Lower leg skin (tissue), 4 donors: ENCODE data around the gene EVX2. TPM values are rescaled to one million over a fixed set of nuclear protein-coding genes. Genes with fewer than 3 reads are reported as not detected.

Experiments used
- DNase-seq, 2 donors: peaks; one replicate each; pipeline ENCODE4 v3.0.0-alpha.2; 2019; ENCODE audit warnings: low spot score in 2 of 2
- H3K4me3 ChIP-seq: fragments of 200-600 bp; sonication (generic); 2 replicates; pipeline ENCODE4 v1.5.1; 2017; ENCODE audit warnings: mild to moderate bottlenecking, low read depth; ENCODE audit not compliant: poor library complexity, severe bottlenecking
- POLR2A ChIP-seq, 2 donors: fragments of 450-650 bp; IDR thresholded peaks; one replicate each; pipeline ENCODE4 v1.6.1; 2016 to 2017; ENCODE audit warnings: antibody characterized with exemption in 2 of 2, mild to moderate bottlenecking in 1 of 2, moderate library complexity in 1 of 2
- WGBS, 2 donors: methylation state at CpG; one replicate each; pipeline ENCODE4 v1.1.5; 2018; 5-methylcytosine and 5-hydroxymethylcytosine counted together
- intact Hi-C: fragments of 100-400 bp; cut with DNase I; formaldehyde crosslinking; loops from one replicate; pipeline ENCODE4 v1.15.0; 2023; ENCODE audit warnings: low total_unique reads
- total RNA-seq, 4 donors: library from RNA; depleted of rRNA; stranded (reverse); fragments of >200 nt; gene quantifications; one replicate each; pipeline ENCODE4 v1.1.0, GENCODE V29; 2016
- TF ChIP-seq, protein P1 (sequence below), 3 donors: fragments of 450-650 bp; IDR thresholded peaks; one replicate each; pipeline ENCODE4 v1.5.1; 2016; ENCODE audit warnings: antibody characterized with exemption in 3 of 3, mild to moderate bottlenecking in 3 of 3, moderate library complexity in 2 of 3

Gene EVX2
- total RNA-seq, 4 donors from 2014 or later, result not detected

GRCh38 chr2:176102309-176102866 is 18.6 kb upstream of the EVX2 start:
- WGBS, 2 donors, result 47 to 61% methylated on average over 7 of the region's 7 CpGs
- no peak for DNase-seq
- H3K4me3 ChIP-seq, result no peak overlapping the region
- no peak for TF ChIP-seq POLR2A (IDR thresholded peaks at IDR 0.05)
- TF ChIP-seq, protein P1, sequence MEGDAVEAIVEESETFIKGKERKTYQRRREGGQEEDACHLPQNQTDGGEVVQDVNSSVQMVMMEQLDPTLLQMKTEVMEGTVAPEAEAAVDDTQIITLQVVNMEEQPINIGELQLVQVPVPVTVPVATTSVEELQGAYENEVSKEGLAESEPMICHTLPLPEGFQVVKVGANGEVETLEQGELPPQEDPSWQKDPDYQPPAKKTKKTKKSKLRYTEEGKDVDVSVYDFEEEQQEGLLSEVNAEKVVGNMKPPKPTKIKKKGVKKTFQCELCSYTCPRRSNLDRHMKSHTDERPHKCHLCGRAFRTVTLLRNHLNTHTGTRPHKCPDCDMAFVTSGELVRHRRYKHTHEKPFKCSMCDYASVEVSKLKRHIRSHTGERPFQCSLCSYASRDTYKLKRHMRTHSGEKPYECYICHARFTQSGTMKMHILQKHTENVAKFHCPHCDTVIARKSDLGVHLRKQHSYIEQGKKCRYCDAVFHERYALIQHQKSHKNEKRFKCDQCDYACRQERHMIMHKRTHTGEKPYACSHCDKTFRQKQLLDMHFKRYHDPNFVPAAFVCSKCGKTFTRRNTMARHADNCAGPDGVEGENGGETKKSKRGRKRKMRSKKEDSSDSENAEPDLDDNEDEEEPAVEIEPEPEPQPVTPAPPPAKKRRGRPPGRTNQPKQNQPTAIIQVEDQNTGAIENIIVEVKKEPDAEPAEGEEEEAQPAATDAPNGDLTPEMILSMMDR (IDR thresholded peaks at IDR 0.05), result no peak
- intact Hi-C loops, result no loop called here

DNA sequence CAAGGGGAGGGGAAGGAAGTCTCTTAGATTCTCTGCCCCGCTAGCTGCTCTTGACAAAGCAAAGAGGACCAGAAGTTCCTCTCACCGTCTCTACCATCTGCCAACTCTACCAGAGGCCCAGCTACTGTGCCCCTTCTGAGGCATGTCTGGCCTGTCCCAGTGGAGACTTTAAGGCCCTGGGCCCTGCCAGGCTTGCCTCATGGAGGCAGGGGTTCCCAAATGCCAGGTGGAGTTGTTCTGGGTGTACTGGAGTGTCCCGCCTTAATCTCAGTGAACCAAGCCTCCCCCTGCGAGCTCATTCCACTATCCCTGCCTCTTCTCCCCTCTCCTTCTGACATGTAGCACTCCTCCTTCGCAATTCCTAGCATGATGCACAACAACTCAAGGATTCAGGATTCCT is 18.1 kb upstream of the EVX2 start:
- WGBS, 2 donors, result 56 to 71% methylated on average over 4 to 5 of the region's 5 CpGs
- DNase-seq, result peak in 1 of 2 donors; percentile 68
- H3K4me3 ChIP-seq, result no peak overlapping the region
- intact Hi-C loops, result no loop called here
- no peak for TF ChIP-seq POLR2A (IDR thresholded peaks at IDR 0.05)
- TF ChIP-seq, protein P1 (IDR thresholded peaks at IDR 0.05), result no peak

DNA sequence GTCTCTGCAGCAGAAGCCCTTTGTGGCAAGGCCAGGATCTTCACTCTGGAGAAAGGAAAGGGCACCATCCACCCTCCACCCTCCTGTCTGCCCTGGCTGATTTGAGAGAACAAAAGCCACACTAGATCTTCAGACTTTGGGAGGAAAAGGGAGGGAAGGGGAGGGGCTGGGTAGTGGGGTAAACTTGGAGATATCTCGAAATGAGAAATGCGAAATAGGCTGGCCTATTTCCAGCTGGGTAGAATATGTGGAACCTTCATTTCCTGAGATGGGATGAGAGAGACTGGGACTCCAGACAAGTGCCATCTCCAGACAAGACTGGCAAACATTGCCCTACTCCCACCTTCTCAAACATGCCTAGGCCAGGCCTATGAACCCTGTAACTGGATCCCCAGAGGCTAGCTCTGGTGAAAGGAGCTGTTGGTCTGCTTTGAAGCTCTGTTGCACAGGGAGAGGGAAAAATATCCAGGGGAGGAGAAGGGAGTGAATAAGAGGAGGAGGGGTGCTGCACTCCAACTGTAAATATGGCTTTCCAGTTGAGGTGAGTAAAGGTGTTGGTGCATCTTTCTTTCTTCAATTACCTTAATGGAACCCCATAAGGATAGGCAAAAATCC is 17.6 kb upstream of the EVX2 start:
- intact Hi-C loops, result no loop called here
- TF ChIP-seq, protein P1 (IDR thresholded peaks at IDR 0.05), result no peak
- TF ChIP-seq POLR2A (IDR thresholded peaks at IDR 0.05), result no peak
- WGBS, 2 donors, result 33 to 46% methylated on average over 2 of the region's 2 CpGs
- H3K4me3 ChIP-seq, result no peak overlapping the region
- DNase-seq, result peak in 1 of 2 donors; percentile 37

DNA sequence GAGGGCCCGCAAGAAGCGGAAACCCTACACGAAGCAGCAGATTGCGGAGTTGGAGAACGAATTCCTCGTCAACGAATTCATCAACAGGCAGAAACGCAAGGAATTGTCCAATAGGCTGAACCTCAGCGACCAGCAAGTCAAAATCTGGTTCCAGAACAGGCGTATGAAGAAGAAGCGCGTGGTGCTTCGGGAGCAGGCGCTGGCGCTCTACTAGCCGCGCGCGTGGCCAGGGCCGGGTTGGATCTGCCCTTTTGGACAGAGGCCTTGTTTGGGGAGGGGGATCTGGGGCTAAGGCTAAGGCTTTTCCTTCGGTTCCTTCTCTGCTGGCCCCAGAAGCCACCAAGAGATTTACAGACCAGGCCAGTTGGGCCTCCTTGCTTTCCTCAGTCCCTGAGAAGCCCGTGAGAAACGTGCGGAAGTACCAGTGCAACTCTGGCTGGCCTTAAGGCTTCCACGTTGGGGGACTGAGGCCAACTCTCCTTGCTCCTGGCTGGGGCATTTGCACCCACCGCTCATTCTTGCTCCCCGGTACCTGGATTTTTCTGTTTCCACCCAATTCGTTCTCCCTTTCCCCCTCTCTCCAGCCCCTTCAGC is 16.9 kb upstream of the EVX2 start:
- DNase-seq, result no peak
- intact Hi-C loops, result no loop called here
- H3K4me3 ChIP-seq, result no peak overlapping the region
- TF ChIP-seq POLR2A (IDR thresholded peaks at IDR 0.05), result no peak
- TF ChIP-seq, protein P1 (IDR thresholded peaks at IDR 0.05), result no peak
- WGBS, 2 donors, result 31 to 48% methylated on average over 23 to 28 of the region's 28 CpGs

DNA sequence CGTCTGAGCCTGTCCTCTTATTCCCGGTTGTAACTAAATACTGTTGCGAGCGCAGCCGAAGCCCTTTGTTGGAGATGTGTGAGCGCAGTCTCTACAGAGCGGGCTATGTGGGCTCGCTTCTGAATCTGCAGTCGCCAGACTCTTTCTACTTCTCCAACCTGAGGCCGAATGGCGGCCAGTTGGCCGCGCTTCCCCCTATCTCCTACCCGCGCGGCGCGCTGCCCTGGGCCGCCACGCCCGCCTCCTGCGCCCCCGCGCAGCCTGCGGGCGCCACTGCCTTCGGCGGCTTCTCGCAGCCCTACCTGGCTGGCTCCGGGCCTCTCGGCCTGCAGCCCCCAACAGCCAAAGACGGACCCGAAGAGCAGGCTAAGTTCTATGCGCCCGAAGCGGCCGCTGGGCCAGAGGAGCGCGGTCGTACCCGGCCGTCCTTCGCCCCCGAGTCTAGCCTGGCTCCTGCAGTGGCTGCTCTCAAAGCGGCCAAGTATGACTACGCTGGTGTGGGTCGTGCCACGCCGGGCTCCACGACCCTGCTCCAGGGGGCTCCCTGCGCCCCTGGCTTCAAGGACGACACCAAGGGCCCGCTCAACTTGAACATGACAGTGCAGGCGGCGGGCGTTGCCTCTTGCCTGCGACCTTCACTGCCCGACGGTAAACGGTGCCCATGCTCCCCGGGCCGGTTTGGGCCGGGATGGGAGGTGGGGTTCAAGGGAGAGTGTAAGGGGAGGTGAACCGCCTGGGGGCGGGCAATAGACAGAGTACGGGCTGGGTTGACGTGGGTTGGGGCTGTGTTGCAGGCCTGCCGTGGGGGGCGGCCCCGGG is 16.2 kb upstream of the EVX2 start, which contains the start of gene HOXD12:
Gene HOXD12, plus strand, starts transcription at position 68 of the 819 bp plus-strand sequence. Its CDS starts 7 bp downstream, at position 75.
- TF ChIP-seq, protein P1 (IDR thresholded peaks at IDR 0.05), result no peak
- TF ChIP-seq POLR2A (IDR thresholded peaks at IDR 0.05), result no peak
- WGBS, 2 donors, result 7 to 15% methylated on average over 25 to 53 of the region's 70 CpGs
- peak in 1 of 2 donors; percentile 82 for DNase-seq
- H3K4me3 ChIP-seq, result no peak within 1 kb of the TSS
- intact Hi-C loops, result no loop called here
